ENCODE measurements around the gene MOB3B. TPM values are rescaled to one million over a fixed set of nuclear protein-coding genes. Genes with fewer than 3 reads are reported as not detected.
A peak's percentile ranks its signal among the peaks of the same experiment; 100 is the strongest.

Gene MOB3B
- total RNA-seq, 1 donor from 2014 or later = 14.8 TPM

- no peak for DNase-seq (ENCODE audit: low spot score in 2 of 2, unreplicated experiment in 2 of 2)
- peak overlapping the region; percentile 47 for H3K27ac Mint-ChIP-seq
- TF ChIP-seq, protein P1, sequence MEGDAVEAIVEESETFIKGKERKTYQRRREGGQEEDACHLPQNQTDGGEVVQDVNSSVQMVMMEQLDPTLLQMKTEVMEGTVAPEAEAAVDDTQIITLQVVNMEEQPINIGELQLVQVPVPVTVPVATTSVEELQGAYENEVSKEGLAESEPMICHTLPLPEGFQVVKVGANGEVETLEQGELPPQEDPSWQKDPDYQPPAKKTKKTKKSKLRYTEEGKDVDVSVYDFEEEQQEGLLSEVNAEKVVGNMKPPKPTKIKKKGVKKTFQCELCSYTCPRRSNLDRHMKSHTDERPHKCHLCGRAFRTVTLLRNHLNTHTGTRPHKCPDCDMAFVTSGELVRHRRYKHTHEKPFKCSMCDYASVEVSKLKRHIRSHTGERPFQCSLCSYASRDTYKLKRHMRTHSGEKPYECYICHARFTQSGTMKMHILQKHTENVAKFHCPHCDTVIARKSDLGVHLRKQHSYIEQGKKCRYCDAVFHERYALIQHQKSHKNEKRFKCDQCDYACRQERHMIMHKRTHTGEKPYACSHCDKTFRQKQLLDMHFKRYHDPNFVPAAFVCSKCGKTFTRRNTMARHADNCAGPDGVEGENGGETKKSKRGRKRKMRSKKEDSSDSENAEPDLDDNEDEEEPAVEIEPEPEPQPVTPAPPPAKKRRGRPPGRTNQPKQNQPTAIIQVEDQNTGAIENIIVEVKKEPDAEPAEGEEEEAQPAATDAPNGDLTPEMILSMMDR (IDR thresholded peaks at IDR 0.05; ENCODE audit: unreplicated experiment) = no peak
- peaks cover 18% of the 10 kb centered on the region for H3K4me1 Mint-ChIP-seq
- no peak overlapping the region for H3K4me3 Mint-ChIP-seq
- no peaks in the 10 kb centered on the region for H3K9me3 Mint-ChIP-seq
- H3K27me3 Mint-ChIP-seq (ENCODE audit: low read depth) = no peaks in the 10 kb centered on the region
- H3K36me3 Mint-ChIP-seq = peaks cover 8% of the 10 kb centered on the region
Observed at GRCh38 chr9:27340961-27341511, 188.6 kb downstream of the MOB3B start.

DNA sequence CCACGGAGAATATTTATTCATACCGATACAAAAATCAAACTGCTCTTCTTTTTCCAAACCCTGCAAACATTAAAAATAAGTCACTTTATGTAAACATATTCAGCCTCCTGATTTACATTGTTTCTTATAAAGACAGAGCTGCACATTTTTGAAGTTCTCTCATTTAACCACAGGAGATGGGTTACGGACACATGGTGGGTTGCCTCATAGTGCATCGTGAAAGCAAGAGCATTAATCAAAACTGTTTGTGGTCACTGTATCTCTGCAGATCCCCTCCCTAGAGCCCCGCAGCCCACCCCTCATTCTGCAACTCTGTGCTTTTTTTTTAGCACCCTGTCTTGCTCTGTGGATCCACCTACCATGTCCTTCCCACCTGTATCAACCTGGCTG, 189.3 kb downstream of the MOB3B start:
- Mint-ChIP-seq H3K27ac (no peak overlapping the region), H3K4me3 (no peak overlapping the region), H3K9me3 (no peaks in the 10 kb centered on the region), H3K4me1 (peaks cover 19% of the 10 kb centered on the region), H3K36me3 (peaks cover 8% of the 10 kb centered on the region), H3K27me3 (ENCODE audit: low read depth) (no peaks in the 10 kb centered on the region)
- TF ChIP-seq, protein P1 (IDR thresholded peaks at IDR 0.05; ENCODE audit: unreplicated experiment) = no peak
- DNase-seq (ENCODE audit: low spot score in 2 of 2, unreplicated experiment in 2 of 2) = no peak

GRCh38 chr9:27339661-27340284, 189.8 kb downstream of the MOB3B start:
- Mint-ChIP-seq H3K27ac (no peak overlapping the region), H3K4me1 (peaks cover 19% of the 10 kb centered on the region)

GRCh38 chr9:27338527-27338903, 191.1 kb downstream of the MOB3B start:
- H3K4me3 Mint-ChIP-seq = no peak overlapping the region
- DNase-seq (ENCODE audit: low spot score in 2 of 2, unreplicated experiment in 2 of 2) = no peak
- H3K36me3 Mint-ChIP-seq = peaks cover 6% of the 10 kb centered on the region
- H3K27me3 Mint-ChIP-seq (ENCODE audit: low read depth) = no peaks in the 10 kb centered on the region
- H3K4me1 Mint-ChIP-seq = peaks cover 23% of the 10 kb centered on the region
- no peaks in the 10 kb centered on the region for H3K9me3 Mint-ChIP-seq
- TF ChIP-seq, protein P1 (IDR thresholded peaks at IDR 0.05; ENCODE audit: unreplicated experiment) = no peak
- peak overlapping the region; percentile 83 for H3K27ac Mint-ChIP-seq

More at GRCh38 chr9:27339661-27340284, 189.8 kb downstream of the MOB3B start:
- no peaks in the 10 kb centered on the region for H3K27me3 Mint-ChIP-seq (ENCODE audit: low read depth)
- no peak for DNase-seq (ENCODE audit: low spot score in 2 of 2, unreplicated experiment in 2 of 2)
- H3K36me3 Mint-ChIP-seq = peaks cover 8% of the 10 kb centered on the region
- no peaks in the 10 kb centered on the region for H3K9me3 Mint-ChIP-seq
- TF ChIP-seq, protein P1 (IDR thresholded peaks at IDR 0.05; ENCODE audit: unreplicated experiment) = no peak
- no peak overlapping the region for H3K4me3 Mint-ChIP-seq

- Mint-ChIP-seq H3K36me3 (peaks cover 5% of the 10 kb centered on the region), H3K9me3 (no peaks in the 10 kb centered on the region), H3K4me3 (no peak overlapping the region), H3K27ac (peak overlapping the region; percentile 83), H3K27me3 (ENCODE audit: low read depth) (no peaks in the 10 kb centered on the region), H3K4me1 (peaks cover 26% of the 10 kb centered on the region)
- DNase-seq (ENCODE audit: low spot score in 2 of 2, unreplicated experiment in 2 of 2) = no peak
- TF ChIP-seq, protein P1 (IDR thresholded peaks at IDR 0.05; ENCODE audit: unreplicated experiment) = no peak
Observed at GRCh38 chr9:27337833-27338526, 191.6 kb downstream of the MOB3B start.

Measured in mesothelial cell of epicardium (in vitro differentiated cells).